Ascending aorta (tissue), 2 donors: ENCODE data around the gene COL4A5. TPM values are rescaled to one million over a fixed set of nuclear protein-coding genes. Genes with fewer than 3 reads are reported as not detected.

Experiments
- DNase-seq, 2 donors: peaks; one replicate each; pipeline ENCODE4 v3.0.0-alpha.2; 2019; ENCODE audit warnings: low spot score in 2 of 2
- H3K27ac ChIP-seq, 2 donors: fragments of 200-600 bp; sonication (generic); one replicate each; pipeline ENCODE4 v1.5.1; 2016 to 2017; ENCODE audit warnings: mild to moderate bottlenecking in 1 of 2
- H3K27me3 ChIP-seq: fragments of 200-600 bp; sonication (generic); one replicate; pipeline ENCODE4 v1.5.1; 2017
- H3K36me3 ChIP-seq, 2 donors: fragments of 200-600 bp; sonication (generic); one replicate each; pipeline ENCODE4 v1.5.1; 2016
- H3K4me1 ChIP-seq, 2 donors: fragments of 200-600 bp; sonication (generic); one replicate each; pipeline ENCODE4 v1.5.1; 2016 to 2017; ENCODE audit warnings: mild to moderate bottlenecking in 1 of 2
- H3K4me3 ChIP-seq, 2 donors: fragments of 200-600 bp; sonication (generic); one replicate each; pipeline ENCODE4 v1.5.1; 2016 to 2017; ENCODE audit warnings: mild to moderate bottlenecking in 1 of 2
- H3K9me3 ChIP-seq, 2 donors: fragments of 200-600 bp; sonication (generic); one replicate each; pipeline ENCODE4 v1.5.1; 2016
- intact Hi-C: fragments of 100-400 bp; cut with DNase I; formaldehyde crosslinking; loops from one replicate; pipeline ENCODE4 v1.15.1; 2023
- total RNA-seq: library from RNA; depleted of rRNA; stranded (reverse); fragments of >200 nt; gene quantifications from one replicate; pipeline ENCODE4 v1.1.0, GENCODE V29; 2016
- TF ChIP-seq, protein P1 (sequence below), 3 experiments: fragments of 200-600 bp in 2 of 3; fragments of 450-650 bp in 1 of 3; sonication (generic) in 2 of 3; IDR thresholded peaks; one replicate each; pipeline ENCODE4 v1.5.1; 2016 to 2019; ENCODE audit warnings: antibody characterized with exemption in 3 of 3, mild to moderate bottlenecking in 1 of 3, moderate library complexity in 1 of 3

The COL4A5 gene
- total RNA-seq, 1 donor from 2014 or later, result 12.0 TPM

DNA sequence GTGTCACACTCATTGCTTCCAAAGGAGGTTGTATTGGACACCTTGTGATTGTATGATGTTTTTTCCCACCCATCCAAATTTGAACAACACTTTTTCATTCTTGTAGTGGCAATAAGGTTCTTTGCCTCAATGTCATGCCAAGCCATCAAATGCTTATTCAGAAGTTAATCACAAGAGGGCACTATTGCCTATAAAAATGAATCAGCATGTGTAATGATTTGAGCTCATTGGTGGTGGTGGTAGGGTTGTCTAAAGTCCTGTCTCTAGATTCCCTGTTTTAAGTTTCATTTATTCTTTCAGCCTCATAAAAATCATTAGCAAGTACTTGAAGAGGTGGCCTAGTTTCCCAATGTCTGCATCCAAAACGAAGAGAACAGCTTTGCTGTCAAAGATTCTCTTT, 259.7 kb downstream of the COL4A5 start:
- intact Hi-C loops, result no loop called here
- no peak for DNase-seq
- no peaks in the 10 kb centered on the region for H3K9me3 ChIP-seq
- H3K36me3 ChIP-seq, result no peaks in the 10 kb centered on the region
- no peaks in the 10 kb centered on the region for H3K27me3 ChIP-seq
- H3K4me1 ChIP-seq, result no peaks in the 10 kb centered on the region
- TF ChIP-seq, protein P1, sequence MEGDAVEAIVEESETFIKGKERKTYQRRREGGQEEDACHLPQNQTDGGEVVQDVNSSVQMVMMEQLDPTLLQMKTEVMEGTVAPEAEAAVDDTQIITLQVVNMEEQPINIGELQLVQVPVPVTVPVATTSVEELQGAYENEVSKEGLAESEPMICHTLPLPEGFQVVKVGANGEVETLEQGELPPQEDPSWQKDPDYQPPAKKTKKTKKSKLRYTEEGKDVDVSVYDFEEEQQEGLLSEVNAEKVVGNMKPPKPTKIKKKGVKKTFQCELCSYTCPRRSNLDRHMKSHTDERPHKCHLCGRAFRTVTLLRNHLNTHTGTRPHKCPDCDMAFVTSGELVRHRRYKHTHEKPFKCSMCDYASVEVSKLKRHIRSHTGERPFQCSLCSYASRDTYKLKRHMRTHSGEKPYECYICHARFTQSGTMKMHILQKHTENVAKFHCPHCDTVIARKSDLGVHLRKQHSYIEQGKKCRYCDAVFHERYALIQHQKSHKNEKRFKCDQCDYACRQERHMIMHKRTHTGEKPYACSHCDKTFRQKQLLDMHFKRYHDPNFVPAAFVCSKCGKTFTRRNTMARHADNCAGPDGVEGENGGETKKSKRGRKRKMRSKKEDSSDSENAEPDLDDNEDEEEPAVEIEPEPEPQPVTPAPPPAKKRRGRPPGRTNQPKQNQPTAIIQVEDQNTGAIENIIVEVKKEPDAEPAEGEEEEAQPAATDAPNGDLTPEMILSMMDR (IDR thresholded peaks at IDR 0.05), result peak in 1 of 3 experiments; percentile 22
- H3K4me3 ChIP-seq, result no peak overlapping the region
- H3K27ac ChIP-seq, result no peak overlapping the region

DNA sequence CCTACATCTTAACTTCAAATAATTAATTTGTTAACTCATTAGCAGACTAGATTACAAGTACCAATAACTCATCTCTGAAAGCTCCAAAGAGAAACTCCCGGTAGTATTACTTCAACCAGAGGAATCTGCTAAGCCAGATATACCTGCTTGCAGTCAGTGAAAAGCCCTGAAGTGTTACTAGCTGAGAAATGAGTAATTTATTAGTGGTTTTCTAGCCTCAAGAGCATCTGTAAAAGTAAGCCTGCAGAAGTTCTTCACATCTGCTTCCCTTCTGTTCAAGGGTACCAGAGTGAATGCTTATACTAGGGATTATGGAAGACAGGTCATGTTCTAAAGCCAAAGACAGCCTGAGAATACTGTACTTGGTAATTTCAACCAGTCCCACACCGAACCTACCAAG, 262.0 kb downstream of the COL4A5 start:
- Histone ChIP-seq H3K27me3 (no peaks in the 10 kb centered on the region), H3K9me3 (no peaks in the 10 kb centered on the region), H3K27ac (no peak overlapping the region), H3K4me3 (no peak overlapping the region), H3K4me1 (no peaks in the 10 kb centered on the region), H3K36me3 (no peaks in the 10 kb centered on the region)
- TF ChIP-seq, protein P1 (IDR thresholded peaks at IDR 0.05), result no peak
- intact Hi-C loops, result no loop called here
- no peak for DNase-seq

DNA sequence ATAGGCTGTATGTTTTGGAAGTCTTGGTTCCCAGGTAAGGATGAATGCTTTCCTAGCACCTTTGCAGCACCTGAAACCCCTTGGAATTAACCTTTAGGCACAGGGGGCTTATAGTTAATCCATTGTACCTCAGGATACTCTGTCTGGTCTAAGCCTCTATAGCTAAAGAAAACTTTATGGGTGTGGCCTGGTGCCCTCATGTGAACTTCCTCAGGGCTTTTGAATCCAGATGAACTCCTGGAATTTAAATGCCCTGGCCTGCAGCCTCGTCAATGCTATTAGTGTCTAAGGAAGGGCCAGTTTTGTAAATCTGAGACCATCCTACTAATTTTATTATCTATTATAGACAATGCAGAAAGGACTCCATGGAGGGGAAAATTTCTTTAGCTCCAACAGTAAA, 262.9 kb downstream of the COL4A5 start:
- intact Hi-C loops, result no loop called here

DNA sequence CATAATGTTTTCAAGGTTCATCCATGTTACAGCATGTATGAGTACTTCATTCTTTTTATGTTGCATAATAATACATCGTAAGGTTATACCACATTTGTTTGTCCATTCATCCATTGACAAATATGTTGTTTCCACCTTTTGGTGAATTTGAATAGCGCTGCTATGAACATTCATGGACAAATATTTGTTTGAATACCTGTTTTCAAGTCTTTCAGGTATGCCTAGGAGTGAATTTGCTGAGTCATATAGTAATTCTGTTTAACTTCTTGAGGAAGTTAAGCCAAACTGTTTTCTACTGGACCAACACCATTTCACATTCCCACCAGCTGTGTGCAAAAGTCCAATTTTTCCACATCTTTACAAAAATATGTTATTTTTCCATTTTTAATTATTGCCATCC, 265.2 kb downstream of the COL4A5 start:
- Histone ChIP-seq H3K9me3 (no peaks in the 10 kb centered on the region), H3K27ac (no peak overlapping the region), H3K4me1 (no peaks in the 10 kb centered on the region), H3K36me3 (no peaks in the 10 kb centered on the region), H3K27me3 (no peaks in the 10 kb centered on the region), H3K4me3 (no peak overlapping the region)
- TF ChIP-seq, protein P1 (IDR thresholded peaks at IDR 0.05), result no peak
- intact Hi-C loops, result no loop called here
- no peak for DNase-seq

More for the DNA sequence above, 262.9 kb downstream of the COL4A5 start:
- no peaks in the 10 kb centered on the region for H3K27me3 ChIP-seq
- no peaks in the 10 kb centered on the region for H3K4me1 ChIP-seq
- H3K36me3 ChIP-seq, result no peaks in the 10 kb centered on the region
- TF ChIP-seq, protein P1 (IDR thresholded peaks at IDR 0.05), result no peak
- no peak for DNase-seq
- no peak overlapping the region for H3K27ac ChIP-seq
- H3K9me3 ChIP-seq, result no peaks in the 10 kb centered on the region
- H3K4me3 ChIP-seq, result no peak overlapping the region

DNA sequence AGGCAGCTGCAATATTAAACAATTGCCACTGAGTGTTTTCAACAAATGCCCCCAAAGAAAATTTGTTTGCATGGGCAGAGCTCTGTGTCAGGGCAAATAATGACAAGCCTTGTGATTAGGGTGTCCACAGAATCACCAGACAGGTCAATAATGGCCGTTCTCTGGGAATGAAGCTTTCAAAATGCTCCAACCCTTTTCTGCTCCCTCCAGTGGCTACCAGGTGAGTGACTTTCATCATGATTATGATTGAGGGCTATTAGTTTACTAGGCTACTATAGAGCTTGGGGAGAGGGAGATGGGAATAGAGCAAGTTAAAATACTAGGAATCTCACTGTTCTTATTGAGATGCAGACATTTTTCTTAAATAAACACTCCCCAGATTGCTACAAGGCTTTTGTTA, 273.2 kb downstream of the COL4A5 start:
- no peak for DNase-seq
- Histone ChIP-seq H3K9me3 (peaks cover 6 to 19% of the 10 kb centered on the region in 2 donors), H3K4me3 (no peak overlapping the region), H3K4me1 (no peaks in the 10 kb centered on the region), H3K27ac (no peak overlapping the region), H3K36me3 (no peaks in the 10 kb centered on the region), H3K27me3 (no peaks in the 10 kb centered on the region)
- TF ChIP-seq, protein P1 (IDR thresholded peaks at IDR 0.05), result no peak
- intact Hi-C loops, result no loop called here

DNA sequence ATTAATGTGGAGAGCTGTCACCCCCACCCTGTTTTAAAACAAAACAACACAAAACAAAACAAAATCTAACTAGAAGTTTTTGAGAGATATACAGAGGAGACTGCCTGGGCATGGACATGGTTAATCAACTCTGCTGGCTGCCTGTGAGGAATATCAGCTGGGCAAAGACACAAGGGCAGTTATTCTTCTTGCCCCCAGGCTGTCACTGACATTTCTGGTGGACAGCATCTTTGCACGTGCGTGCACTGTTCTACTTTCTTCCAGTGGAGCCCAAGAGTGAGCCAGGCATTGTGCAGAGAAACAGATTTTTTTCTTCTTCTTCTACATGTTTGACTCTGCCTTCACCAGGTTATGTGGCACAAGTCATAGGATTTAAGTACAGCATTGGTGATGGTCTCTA, 282.9 kb downstream of the COL4A5 start:
- Histone ChIP-seq H3K36me3 (no peaks in the 10 kb centered on the region), H3K4me1 (no peaks in the 10 kb centered on the region), H3K9me3 (no peaks in the 10 kb centered on the region), H3K27ac (no peak overlapping the region), H3K27me3 (no peaks in the 10 kb centered on the region), H3K4me3 (no peak overlapping the region)
- TF ChIP-seq, protein P1 (IDR thresholded peaks at IDR 0.05), result no peak
- intact Hi-C loops, result no loop called here
- DNase-seq, result no peak
